ENCODE measurements around the gene CMTM2. TPM values are rescaled to one million over a fixed set of nuclear protein-coding genes. Genes with fewer than 3 reads are reported as not detected.

The CMTM2 gene
- total RNA-seq, 2 experiments from 2014 or later, result not detected

- intact Hi-C loops (cut with DNase I, micrococcal nuclease), result loop anchor here (1.0 to 5.0 kb wide), 9 partner anchors 15 to 182 kb away; partner anchors contain the start of genes CKLF (in 1 of the 2), CMTM3 (in 1 of the 2) and TK2 (in 1 of the 2)
- no peak overlapping the region for H3K27ac ChIP-seq (ENCODE audit: low read depth in 1 of 2, low read length in 2 of 2)
- Mint-ChIP-seq H3K27me3 (no peaks in the 10 kb centered on the region), H3K27ac (peak overlapping the region; percentile 52), H3K9me3 (no peaks in the 10 kb centered on the region), H3K36me3 (ENCODE audit: low read depth) (no peaks in the 10 kb centered on the region), H3K4me1 (ENCODE audit: low read depth) (peaks cover 33% of the 10 kb centered on the region), H3K4me3 (peak overlapping the region; percentile 79)
- no peak overlapping the region for H3K4me3 ChIP-seq (ENCODE audit: low read length)
- no peaks in the 10 kb centered on the region for H3K27me3 ChIP-seq (ENCODE audit: control insufficient read depth in 1 of 2, insufficient read depth in 2 of 2, low read length in 2 of 2)
- TF ChIP-seq CTCF (IDR thresholded peaks at IDR 0.05), result peak; percentile 74
- DNase-seq (peak; percentile 45 to 87 (median 63)), ATAC-seq (ENCODE audit: poor library complexity) (peak; percentile 93)
- POLR2A ChIA-PET, result interaction anchor here (0.6 to 2.7 kb wide), 13 partner anchors 9 to 183 kb away, joined by 3 to 40 read pairs (median 4); partner anchors contain the start of genes CKLF, CMTM2 and CMTM3
- H3K4me1 ChIP-seq (ENCODE audit: insufficient read depth, low read length), result peaks cover 26% of the 10 kb centered on the region
- CTCF ChIA-PET, result interaction anchor here (0.5 to 2.2 kb wide), 26 partner anchors 9 to 184 kb away, joined by 3 to 27 read pairs (median 7); partner anchors contain the start of genes CKLF, CMTM2 and CMTM3
- H3K36me3 ChIP-seq (ENCODE audit: insufficient read depth, low read length), result no peaks in the 10 kb centered on the region
- no peaks in the 10 kb centered on the region for H3K9me3 ChIP-seq (ENCODE audit: control insufficient read depth in 1 of 2, insufficient read depth in 1 of 2, low read length in 2 of 2)
These were observed 9.9 kb downstream of the CMTM2 start for GRCh38 chr16:66588981-66589713.

GRCh38 chr16:66590322-66590721, 11.1 kb downstream of the CMTM2 start:
- ChIA-PET CTCF (interaction anchor here (0.8 to 2.2 kb wide), 9 partner anchors 10 to 68 kb away, joined by 3 to 27 read pairs (median 8); partner anchors contain the start of genes CMTM2 and CMTM3), POLR2A (interaction anchor here (0.5 to 2.7 kb wide), 10 partner anchors 9 to 184 kb away, joined by 3 to 40 read pairs (median 6); partner anchors contain the start of genes CKLF, CMTM2 and CMTM3)
- H3K4me3 ChIP-seq (ENCODE audit: low read length), result peak overlapping the region; percentile 53
- DNase-seq (peak in 4 of 14 experiments; percentile 46 to 79 (median 72)), ATAC-seq (ENCODE audit: poor library complexity) (peak; percentile 55)
- peaks cover 26% of the 10 kb centered on the region for H3K4me1 ChIP-seq (ENCODE audit: insufficient read depth, low read length)
- TF ChIP-seq CTCF (IDR thresholded peaks at IDR 0.05), result no peak
- Mint-ChIP-seq H3K27ac (peak overlapping the region; percentile 52), H3K4me1 (ENCODE audit: low read depth) (peaks cover 36% of the 10 kb centered on the region), H3K4me3 (peak overlapping the region; percentile 86), H3K9me3 (no peaks in the 10 kb centered on the region), H3K27me3 (no peaks in the 10 kb centered on the region), H3K36me3 (ENCODE audit: low read depth) (no peaks in the 10 kb centered on the region)
- H3K36me3 ChIP-seq (ENCODE audit: insufficient read depth, low read length), result no peaks in the 10 kb centered on the region
- intact Hi-C loops (cut with DNase I, micrococcal nuclease), result loop anchor here in 1 of 2 experiments (2.0 kb wide), 1 partner anchor 14 kb away; the partner anchor contains the start of gene CMTM3
- H3K27me3 ChIP-seq (ENCODE audit: control insufficient read depth in 1 of 2, insufficient read depth in 2 of 2, low read length in 2 of 2), result no peaks in the 10 kb centered on the region
- no peaks in the 10 kb centered on the region for H3K9me3 ChIP-seq (ENCODE audit: control insufficient read depth in 1 of 2, insufficient read depth in 1 of 2, low read length in 2 of 2)
- H3K27ac ChIP-seq (ENCODE audit: low read depth in 1 of 2, low read length in 2 of 2), result no peak overlapping the region

GRCh38 chr16:66591018-66591417, 11.8 kb downstream of the CMTM2 start:
- CTCF ChIA-PET, result interaction anchor here (0.8 to 2.2 kb wide), 3 partner anchors 12 to 21 kb away, joined by 3 to 17 read pairs (median 7); partner anchors contain the start of gene CMTM3
- H3K4me1 ChIP-seq (ENCODE audit: insufficient read depth, low read length), result peaks cover 26% of the 10 kb centered on the region
- intact Hi-C loops (cut with DNase I, micrococcal nuclease), result loop anchor here in 1 of 2 experiments (2.0 kb wide), 1 partner anchor 14 kb away; the partner anchor contains the start of gene CMTM3

More at GRCh38 chr16:66591018-66591417, 11.8 kb downstream of the CMTM2 start:
- ATAC-seq (ENCODE audit: poor library complexity), result no peak
- no peaks in the 10 kb centered on the region for H3K9me3 Mint-ChIP-seq
- peaks cover 36% of the 10 kb centered on the region for H3K4me1 Mint-ChIP-seq (ENCODE audit: low read depth)
- TF ChIP-seq CTCF (IDR thresholded peaks at IDR 0.05), result no peak
- Histone ChIP-seq H3K36me3 (ENCODE audit: insufficient read depth, low read length) (no peaks in the 10 kb centered on the region), H3K27me3 (ENCODE audit: control insufficient read depth in 1 of 2, insufficient read depth in 2 of 2, low read length in 2 of 2) (no peaks in the 10 kb centered on the region), H3K27ac (ENCODE audit: low read depth in 1 of 2, low read length in 2 of 2) (no peak overlapping the region), H3K9me3 (ENCODE audit: control insufficient read depth in 1 of 2, insufficient read depth in 1 of 2, low read length in 2 of 2) (no peaks in the 10 kb centered on the region), H3K4me3 (ENCODE audit: low read length) (no peak overlapping the region)
- H3K36me3 Mint-ChIP-seq (ENCODE audit: low read depth), result no peaks in the 10 kb centered on the region
- no peak overlapping the region for H3K27ac Mint-ChIP-seq
- POLR2A ChIA-PET, result interaction anchor here (0.7 to 2.7 kb wide), 7 partner anchors 10 to 184 kb away, joined by 3 to 40 read pairs (median 9); partner anchors contain the start of genes CKLF and CMTM3
- H3K4me3 Mint-ChIP-seq, result no peak overlapping the region
- no peaks in the 10 kb centered on the region for H3K27me3 Mint-ChIP-seq
- no peak for DNase-seq

All from CD4-positive, alpha-beta T cell (primary cell).